BJ (cell line): ENCODE data around the gene RNF144B. TPM values are rescaled to one million over a fixed set of nuclear protein-coding genes. Genes with fewer than 3 reads are reported as not detected.

ENCODE experiments used
- CTCF ChIA-PET: fragments of 350-600 bp; formaldehyde crosslinking; extraction: SDS; loops from one replicate; lab custom pipeline; 2021; ENCODE audit warnings: antibody characterized with exemption, inconsistent platforms; lab: Yijun Ruan, JAX
- POLR2A ChIA-PET: fragments of 300-600 bp; sonication (Branson Sonifier 250); formaldehyde crosslinking; extraction: SDS; loops from one replicate; lab custom pipeline; 2021; ENCODE audit warnings: antibody characterized with exemption; lab: Charles Lee
- DNase-seq: peaks from one replicate; pipeline ENCODE4 v3.0.0-alpha.2; 2011; ENCODE audit warnings: low read depth
- H3K27me3 ChIP-seq: 2 replicates; pipeline ENCODE4 v1.6.0; 2011; ENCODE audit warnings: low read length; ENCODE audit not compliant: control insufficient read depth, insufficient read depth
- H3K36me3 ChIP-seq: 2 replicates; pipeline ENCODE4 v1.5.1; 2011; ENCODE audit warnings: low read length; ENCODE audit not compliant: control insufficient read depth, insufficient read depth
- H3K4me3 ChIP-seq: 2 replicates; pipeline ENCODE4 v1.5.1; 2011; ENCODE audit warnings: low read depth, mild to moderate bottlenecking, control low read depth, low read length
- CTCF ChIP-seq: IDR thresholded peaks from 2 replicates; pipeline ENCODE4 v1.5.1; 2011; ENCODE audit warnings: low read depth, mild to moderate bottlenecking, control low read depth, inconsistent platforms, low read length, moderate library complexity; ENCODE audit not compliant: insufficient read depth
- polyA plus RNA-seq: library from polyadenylated mRNA; depleted of rRNA; stranded (reverse); fragments of >200 nt; gene quantifications from 2 replicates; pipeline ENCODE4 v1.2.3, GENCODE V29; 2011

The RNF144B gene
- polyA plus RNA-seq, 1 experiment = 1.4 TPM

- H3K4me3 ChIP-seq = no peak overlapping the region
- no peak for DNase-seq
- ChIA-PET CTCF (interaction anchor here (0.7 kb wide), 1 partner anchor 10 kb away, joined by 3 read pairs; no protein-coding TSS in a partner anchor), POLR2A (no interaction called here)
- no peaks in the 10 kb centered on the region for H3K27me3 ChIP-seq
- TF ChIP-seq CTCF = no peak
- H3K36me3 ChIP-seq = no peaks in the 10 kb centered on the region
Measured at GRCh38 chr6:18472941-18473340, 85.8 kb downstream of the RNF144B start.

GRCh38 chr6:18473755-18474154 is 86.6 kb downstream of the RNF144B start:
- Histone ChIP-seq H3K36me3 (no peaks in the 10 kb centered on the region), H3K27me3 (no peaks in the 10 kb centered on the region), H3K4me3 (no peak overlapping the region)
- POLR2A ChIA-PET = no interaction called here
- CTCF ChIA-PET = interaction anchor here (0.7 kb wide), 1 partner anchor 9 kb away, joined by 3 read pairs; no protein-coding TSS in a partner anchor
- no peak for DNase-seq
- TF ChIP-seq CTCF = no peak

- TF ChIP-seq CTCF = no peak
- no peaks in the 10 kb centered on the region for H3K27me3 ChIP-seq
- ChIA-PET CTCF (interaction anchor here (0.9 to 1.3 kb wide), 4 partner anchors 12 to 154 kb away, joined by 3 read pairs; no protein-coding TSS in a partner anchor), POLR2A (no interaction called here)
- DNase-seq = peak; percentile 19
- no peak overlapping the region for H3K4me3 ChIP-seq
- no peaks in the 10 kb centered on the region for H3K36me3 ChIP-seq
Measured at GRCh38 chr6:18477301-18477941, 90.3 kb downstream of the RNF144B start.

- Histone ChIP-seq H3K27me3 (no peaks in the 10 kb centered on the region), H3K36me3 (no peaks in the 10 kb centered on the region), H3K4me3 (no peak overlapping the region)
- CTCF ChIA-PET = interaction anchor here (1.2 to 1.3 kb wide), 2 partner anchors 11 to 28 kb away, joined by 3 read pairs; no protein-coding TSS in a partner anchor
- no peak for DNase-seq
- POLR2A ChIA-PET = no interaction called here
- no peak for TF ChIP-seq CTCF
Measured at GRCh38 chr6:18478610-18479009, 91.5 kb downstream of the RNF144B start.

- H3K36me3 ChIP-seq = no peaks in the 10 kb centered on the region
- no peak for TF ChIP-seq CTCF
- DNase-seq = no peak
- CTCF ChIA-PET = interaction anchor here (1.2 kb wide), 1 partner anchor 9 kb away, joined by 3 read pairs; no protein-coding TSS in a partner anchor
- POLR2A ChIA-PET = interaction anchor here (0.6 kb wide), 1 partner anchor 38 kb away, joined by 6 read pairs; no protein-coding TSS in a partner anchor
- no peaks in the 10 kb centered on the region for H3K27me3 ChIP-seq
- H3K4me3 ChIP-seq = no peak overlapping the region
Measured at GRCh38 chr6:18481870-18482269, 94.7 kb downstream of the RNF144B start.
